ENCODE measurements around the gene ACTA2. TPM values are rescaled to one million over a fixed set of nuclear protein-coding genes. Genes with fewer than 3 reads are reported as not detected.

ACTA2 gene
- total RNA-seq, 1 experiment from 2014 or later = 5.3 TPM

GRCh38 chr10:88974446-88975376 is 22.1 kb upstream of the ACTA2 start:
- H3K27ac ChIP-seq = peak overlapping the region; percentile 42; the same call in 1 of the 2 replicates
- no peaks in the 10 kb centered on the region for H3K27me3 ChIP-seq (ENCODE audit: insufficient read depth, low read depth)
- peaks cover 4% of the 10 kb centered on the region; the same call in 1 of the 2 replicates for H3K4me1 ChIP-seq (replicated peaks; ENCODE audit: insufficient read depth)
- intact Hi-C loops (cut with micrococcal nuclease; ENCODE audit: unreplicated experiment) = no loop called here
- DNase-seq = no peak
- H3K4me2 ChIP-seq = peak overlapping the region; percentile 75
- BruUV-seq (replicated peaks) = no TSS peak
- no peaks in the 10 kb centered on the region for H3K36me3 ChIP-seq (ENCODE audit: low read depth)
- no peaks in the 10 kb centered on the region for H3K9me3 ChIP-seq (ENCODE audit: insufficient read depth, low read depth)
- no peaks in the 10 kb centered on the region for H3F3A ChIP-seq (ENCODE audit: insufficient read depth, low read depth)
- H4K20me1 ChIP-seq (ENCODE audit: insufficient read depth) = no peaks in the 10 kb centered on the region
- H2AFZ ChIP-seq = peak overlapping the region; percentile 79
- POLR2A ChIA-PET (ENCODE audit: unreplicated experiment) = no interaction called here
- CTCF ChIA-PET = no interaction called here
- H3K79me2 ChIP-seq (ENCODE audit: low read depth) = no peaks in the 10 kb centered on the region
- peak overlapping the region; percentile 69 for H3K4me3 ChIP-seq
- no peaks in the 10 kb centered on the region for H3K9me2 ChIP-seq (ENCODE audit: insufficient read depth)
- TF ChIP-seq EZH2 (IDR thresholded peaks at IDR 0.05; ENCODE audit: low read depth) = no peak
- no peak for TF ChIP-seq CTCF (conservative IDR thresholded peaks at IDR 0.05)

GRCh38 chr10:88974012-88974411 is 21.4 kb upstream of the ACTA2 start:
- TF ChIP-seq EZH2 (IDR thresholded peaks at IDR 0.05; ENCODE audit: low read depth) = no peak
- TF ChIP-seq CTCF (conservative IDR thresholded peaks at IDR 0.05) = no peak
- Histone ChIP-seq H3K9me3 (ENCODE audit: insufficient read depth, low read depth) (no peaks in the 10 kb centered on the region), H3F3A (ENCODE audit: insufficient read depth, low read depth) (no peaks in the 10 kb centered on the region), H3K4me1 (replicated peaks; ENCODE audit: insufficient read depth) (peaks cover 4% of the 10 kb centered on the region; the same call in 1 of the 2 replicates), H2AFZ (no peak overlapping the region), H3K4me3 (no peak overlapping the region), H3K79me2 (ENCODE audit: low read depth) (no peaks in the 10 kb centered on the region), H3K36me3 (ENCODE audit: low read depth) (no peaks in the 10 kb centered on the region), H4K20me1 (ENCODE audit: insufficient read depth) (no peaks in the 10 kb centered on the region), H3K27me3 (ENCODE audit: insufficient read depth, low read depth) (no peaks in the 10 kb centered on the region), H3K4me2 (no peak overlapping the region), H3K27ac (no peak overlapping the region), H3K9me2 (ENCODE audit: insufficient read depth) (no peaks in the 10 kb centered on the region)
- ChIA-PET POLR2A (ENCODE audit: unreplicated experiment) (no interaction called here), CTCF (no interaction called here)
- BruUV-seq (replicated peaks) = no TSS peak
- DNase-seq = no peak
- intact Hi-C loops (cut with micrococcal nuclease; ENCODE audit: unreplicated experiment) = no loop called here

GRCh38 chr10:88971221-88972061 is 18.9 kb upstream of the ACTA2 start:
- Histone ChIP-seq H3K4me2 (no peak overlapping the region), H3K27ac (no peak overlapping the region), H3K79me2 (ENCODE audit: low read depth) (no peaks in the 10 kb centered on the region), H4K20me1 (ENCODE audit: insufficient read depth) (no peaks in the 10 kb centered on the region), H3K36me3 (ENCODE audit: low read depth) (no peaks in the 10 kb centered on the region), H3K4me3 (no peak overlapping the region), H3K9me3 (ENCODE audit: insufficient read depth, low read depth) (no peaks in the 10 kb centered on the region), H2AFZ (no peak overlapping the region), H3K4me1 (replicated peaks; ENCODE audit: insufficient read depth) (peaks cover 4% of the 10 kb centered on the region; the same call in 1 of the 2 replicates), H3F3A (ENCODE audit: insufficient read depth, low read depth) (no peaks in the 10 kb centered on the region), H3K9me2 (ENCODE audit: insufficient read depth) (no peaks in the 10 kb centered on the region), H3K27me3 (ENCODE audit: insufficient read depth, low read depth) (no peaks in the 10 kb centered on the region)
- BruUV-seq (replicated peaks) = no TSS peak
- TF ChIP-seq EZH2 (IDR thresholded peaks at IDR 0.05; ENCODE audit: low read depth) = no peak
- no peak for TF ChIP-seq CTCF (conservative IDR thresholded peaks at IDR 0.05)
- intact Hi-C loops (cut with micrococcal nuclease; ENCODE audit: unreplicated experiment) = no loop called here
- ChIA-PET POLR2A (ENCODE audit: unreplicated experiment) (no interaction called here), CTCF (no interaction called here)
- DNase-seq = no peak

Measured in PC-9 (cell line).